ENCODE results near the gene NRXN3. TPM values are rescaled to one million over a fixed set of nuclear protein-coding genes. Genes with fewer than 3 reads are reported as not detected.
A peak's percentile ranks its signal among the peaks of the same experiment; 100 is the strongest.

NRXN3 gene
- total RNA-seq, 1 donor from 2014 or later, result under 0.01 TPM

DNA sequence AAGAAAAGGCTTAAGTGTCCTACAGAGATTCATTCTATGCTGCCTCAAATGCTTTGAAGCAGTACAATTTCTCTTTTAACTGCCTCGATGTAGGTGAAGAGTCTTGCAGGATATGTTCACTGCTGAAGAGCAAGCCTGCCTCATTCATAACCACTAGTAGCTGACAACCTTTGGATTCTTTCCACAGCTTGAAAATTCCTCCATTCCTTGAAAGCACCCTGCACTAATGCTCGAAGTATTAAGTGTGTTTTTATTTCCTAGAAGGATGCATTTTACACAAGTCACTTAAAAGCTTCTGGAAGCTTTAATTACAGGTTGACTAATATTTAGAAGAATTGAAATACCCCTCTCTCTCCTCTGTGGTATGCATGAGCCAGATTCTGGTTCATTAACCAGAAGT is 1611.7 kb downstream of the NRXN3 start:
- no peak for DNase-seq (ENCODE audit: low read depth in 2 of 2)

DNA sequence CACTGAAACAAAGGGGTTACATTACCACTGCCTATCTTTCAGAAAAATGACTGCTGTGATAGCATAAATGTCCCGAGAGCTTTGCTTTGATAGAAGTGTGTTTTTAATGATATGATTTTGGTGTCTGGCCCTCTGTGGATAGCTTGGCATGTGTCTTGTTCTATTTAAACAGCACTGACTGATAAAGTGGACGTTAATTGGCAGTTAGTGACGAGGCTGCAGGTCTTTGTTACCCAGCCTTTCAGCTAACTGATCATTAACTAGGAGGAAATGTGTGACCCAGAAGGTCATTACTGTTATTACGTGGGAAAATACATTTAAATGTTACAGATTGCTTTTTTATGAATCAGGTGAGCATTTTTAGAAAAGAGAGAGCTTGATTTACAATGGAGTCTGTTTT is 1612.9 kb downstream of the NRXN3 start:
- no peak for DNase-seq (ENCODE audit: low read depth in 2 of 2)

DNA sequence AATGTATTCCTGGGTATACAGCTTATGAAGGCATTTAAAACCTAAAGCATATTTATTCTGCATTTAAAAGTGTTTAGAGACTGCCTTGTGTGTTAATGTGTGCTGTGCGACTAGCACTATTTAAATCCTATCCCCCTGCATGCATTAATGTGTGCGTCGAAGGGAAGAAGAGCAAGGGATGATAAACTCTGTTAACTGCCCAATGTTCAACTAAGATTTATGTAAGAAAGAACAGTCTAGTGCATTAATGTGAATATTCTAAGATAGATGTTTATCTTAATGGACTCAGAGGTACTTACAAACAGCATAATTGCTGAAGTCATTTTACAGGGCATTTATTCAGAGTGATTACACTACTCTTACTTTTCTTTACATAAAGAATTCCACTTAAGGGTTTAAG is 1616.3 kb downstream of the NRXN3 start:
- no peak for DNase-seq (ENCODE audit: low read depth in 2 of 2)

DNA sequence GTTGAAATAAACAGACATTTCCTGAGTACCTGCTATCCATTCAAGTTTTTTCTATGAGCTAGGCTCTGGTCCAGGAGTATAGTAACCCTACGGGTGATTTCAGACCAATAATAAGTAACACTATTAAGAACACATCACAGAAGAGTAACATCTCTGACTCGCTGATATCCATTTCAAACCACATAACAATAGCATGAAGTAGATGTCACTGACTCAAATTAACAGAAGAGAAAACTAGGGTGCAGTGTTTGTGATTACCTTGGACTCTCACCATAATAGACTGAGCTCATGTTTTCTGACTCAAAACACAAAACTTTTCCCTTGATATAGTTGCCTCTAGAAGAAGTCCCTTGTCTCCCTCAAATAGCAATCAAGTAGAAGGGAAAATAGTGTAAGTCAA is 1618.2 kb downstream of the NRXN3 start:
- DNase-seq (ENCODE audit: low read depth in 2 of 2), result no peak

DNA sequence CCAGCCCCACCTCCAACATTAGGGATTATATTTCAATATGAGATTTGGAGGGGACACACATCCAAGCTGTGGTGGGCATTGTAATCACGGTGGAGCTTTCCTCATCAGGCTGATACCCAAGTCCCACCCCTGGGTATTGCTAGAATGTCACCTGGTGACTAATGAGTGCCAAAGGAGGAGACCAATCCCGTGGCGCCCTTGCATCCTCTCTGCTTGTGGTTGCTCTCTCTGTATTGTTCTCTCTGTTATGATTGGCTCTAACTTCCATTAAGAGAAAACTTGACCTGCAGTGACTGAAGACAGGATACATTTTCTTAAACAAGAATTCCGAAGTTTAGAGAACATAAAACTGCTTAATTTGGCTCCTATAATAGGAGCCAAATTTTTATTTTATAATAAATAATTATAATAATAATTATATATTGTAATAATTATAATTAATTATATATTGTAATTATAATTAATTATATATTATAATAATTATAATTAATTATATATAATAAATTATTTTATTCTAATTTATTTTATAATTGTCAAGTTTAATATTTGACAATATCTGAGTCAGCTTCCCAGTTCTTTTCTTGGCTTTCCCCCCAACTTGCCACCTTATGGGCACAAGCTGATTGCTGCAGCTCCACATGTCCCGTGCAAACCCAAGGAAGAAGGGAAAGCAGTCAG is 1621.0 kb downstream of the NRXN3 start:
- no peak for DNase-seq (ENCODE audit: low read depth in 2 of 2)

DNA sequence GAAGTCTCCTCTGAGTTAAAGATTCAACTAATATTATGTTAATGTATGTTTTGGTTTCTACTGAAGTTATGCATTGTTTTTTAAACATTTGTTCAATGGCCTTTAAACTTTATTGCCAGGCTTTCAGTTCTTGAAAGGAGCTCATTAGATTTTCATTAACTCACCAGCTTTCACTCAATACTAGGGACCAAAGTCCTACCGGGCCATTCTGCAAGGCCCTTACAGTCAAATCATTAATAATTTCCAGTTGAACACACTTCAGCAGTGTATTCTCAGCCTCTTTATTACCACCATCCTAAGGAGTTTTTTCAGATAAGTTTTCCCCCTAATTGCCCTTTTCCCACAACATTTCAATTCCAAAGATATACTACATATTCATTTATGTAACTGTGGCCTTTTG is 1631.9 kb downstream of the NRXN3 start:
- no peak for DNase-seq (ENCODE audit: low read depth in 2 of 2)

DNA sequence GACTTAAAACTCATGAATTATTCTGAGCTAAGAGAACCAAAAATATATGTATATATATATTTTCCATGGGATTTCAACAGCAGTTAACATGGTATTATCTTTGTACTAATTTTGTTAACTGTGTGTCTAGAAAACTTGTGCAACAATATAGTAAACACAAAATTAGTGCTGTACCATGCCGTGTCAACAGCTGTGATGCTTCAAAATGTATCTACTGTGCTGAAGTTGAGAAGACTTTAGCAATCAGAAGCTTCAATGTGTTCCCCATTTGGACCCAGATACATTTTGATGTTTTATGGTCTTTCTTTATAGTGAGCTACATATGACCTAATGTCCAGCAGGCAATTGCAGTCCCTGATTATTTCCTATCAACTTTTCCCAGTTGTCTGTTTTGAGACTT is 1635.5 kb downstream of the NRXN3 start:
- DNase-seq (ENCODE audit: low read depth in 2 of 2), result no peak

DNA sequence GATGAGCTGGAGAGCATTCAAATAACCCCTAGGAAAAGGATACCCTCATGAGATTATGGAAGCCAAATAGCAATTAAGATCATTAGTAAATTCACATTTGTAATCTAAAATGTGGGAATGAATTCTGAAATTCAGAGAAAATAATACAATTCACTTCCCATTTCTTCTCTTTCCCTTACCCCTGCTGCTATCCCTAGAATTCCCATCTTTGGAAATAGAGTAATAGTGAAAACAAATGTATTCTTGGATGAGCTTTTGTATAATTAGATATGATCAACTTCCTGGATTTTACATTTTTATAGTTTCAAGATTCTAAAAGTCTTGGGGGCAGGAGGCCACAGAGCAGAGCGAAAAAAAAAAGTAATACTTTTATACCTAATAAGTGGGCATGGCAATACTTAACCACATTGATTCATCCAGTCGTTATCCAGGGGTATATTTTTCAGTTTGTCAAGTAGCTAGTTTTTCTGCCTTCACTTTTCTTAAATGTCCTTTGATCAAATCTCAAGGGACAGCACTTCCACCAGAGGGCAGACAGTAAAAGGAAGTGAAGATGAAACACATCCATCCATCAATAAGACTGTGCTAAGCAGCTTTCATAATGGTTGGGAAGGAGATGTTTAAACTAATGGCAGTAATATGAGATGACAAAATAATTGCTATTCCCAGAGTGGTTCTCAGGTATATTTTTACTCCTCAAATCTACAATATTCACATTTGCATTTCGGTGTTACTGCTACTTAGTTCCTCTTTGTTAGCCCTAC is 1639.9 kb downstream of the NRXN3 start:
- DNase-seq (ENCODE audit: low read depth in 2 of 2), result no peak

DNA sequence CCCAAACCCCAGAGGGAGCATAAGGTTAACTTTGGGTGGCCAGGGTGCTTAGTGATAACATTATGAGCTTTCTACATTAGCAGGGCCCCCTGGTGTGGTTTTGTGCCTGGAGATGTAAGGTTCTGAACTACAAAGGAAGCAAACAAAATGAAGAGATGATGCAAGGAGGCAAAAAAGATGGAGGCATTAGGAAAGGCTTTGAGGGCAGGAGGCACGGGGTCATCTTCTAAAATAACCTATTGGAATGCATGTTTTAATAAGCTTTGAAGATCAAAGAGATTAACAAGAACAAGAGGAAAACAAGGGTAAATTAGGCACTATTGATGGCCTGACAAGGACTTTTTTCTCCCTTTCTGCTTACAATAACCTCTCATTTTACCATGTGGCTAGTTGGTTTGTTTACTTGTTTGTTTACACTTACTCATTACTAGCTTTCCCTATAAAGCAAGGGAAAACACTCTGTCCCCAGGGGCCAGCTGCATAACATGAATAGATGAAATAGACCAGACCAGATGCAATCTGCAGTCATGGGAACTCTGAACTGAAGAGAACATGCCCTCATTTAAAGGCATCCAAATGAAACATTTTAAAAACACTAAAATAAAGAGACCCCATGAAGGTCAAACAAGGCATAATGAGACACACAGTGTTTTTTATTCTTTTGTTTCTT is 1650.8 kb downstream of the NRXN3 start:
- no peak for DNase-seq (ENCODE audit: low read depth in 2 of 2)

DNA sequence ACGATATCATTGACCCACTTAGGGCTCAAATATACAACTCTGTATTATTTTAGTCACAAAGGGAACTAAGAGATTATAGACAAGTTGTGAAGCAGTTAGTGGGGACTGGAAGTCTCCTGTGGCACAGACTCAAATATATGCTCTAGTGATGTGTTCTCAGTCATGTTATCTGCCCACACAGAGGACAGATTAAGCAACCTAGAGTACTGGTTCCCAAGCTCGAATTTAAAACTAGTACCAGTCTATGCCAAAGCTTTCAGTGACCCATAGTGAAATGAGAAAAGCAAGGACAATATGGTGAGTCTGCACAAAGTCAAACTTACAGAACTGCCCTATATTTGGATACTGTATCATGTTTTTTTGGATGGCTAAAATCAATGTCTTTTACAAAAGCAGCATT is 1651.9 kb downstream of the NRXN3 start:
- DNase-seq (ENCODE audit: low read depth in 2 of 2), result no peak

DNA sequence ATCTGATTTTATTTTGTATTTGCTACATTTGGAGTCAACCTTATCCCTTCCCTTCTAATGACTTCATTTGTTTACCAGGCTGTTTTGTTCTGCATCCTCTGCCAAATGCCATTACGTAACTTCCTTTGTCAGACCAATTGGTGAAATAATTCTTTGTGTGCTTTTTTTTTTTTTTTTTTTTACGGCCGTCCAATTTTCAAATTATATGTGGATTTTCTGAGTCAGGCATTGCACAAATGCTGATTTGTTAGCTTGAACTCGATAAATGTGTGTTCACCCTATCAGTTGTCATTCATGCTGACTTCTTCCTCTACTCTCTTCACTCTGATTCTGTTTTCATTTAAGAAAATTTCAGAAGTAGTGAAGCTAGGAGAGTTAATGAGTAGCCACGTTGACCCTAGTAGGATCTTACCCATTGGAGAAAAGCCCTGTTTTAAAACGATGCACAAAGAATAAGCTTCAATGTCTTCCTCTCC is 1654.9 kb downstream of the NRXN3 start:
- peak in 1 of 2 donors; percentile 39 for DNase-seq (ENCODE audit: low read depth in 2 of 2)

DNA sequence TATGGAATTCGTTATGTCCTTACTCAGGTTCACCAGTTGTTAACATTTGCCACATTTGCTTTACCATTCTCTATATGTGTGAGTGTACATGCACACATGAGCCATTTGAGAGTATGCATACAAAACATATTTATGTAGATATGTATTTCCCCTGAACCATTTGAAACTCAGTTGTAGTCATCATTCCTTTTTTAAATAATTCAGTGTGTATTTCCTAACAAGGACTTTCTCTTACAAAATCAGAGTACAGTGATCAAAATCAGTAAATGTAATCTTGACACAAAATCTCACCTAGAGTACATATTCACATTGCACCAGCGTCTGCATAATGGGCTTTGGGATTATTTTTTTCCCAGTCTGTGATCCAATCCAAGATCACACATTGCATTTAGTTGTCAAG is 1656.2 kb downstream of the NRXN3 start:
- DNase-seq (ENCODE audit: low read depth in 2 of 2), result no peak

DNA sequence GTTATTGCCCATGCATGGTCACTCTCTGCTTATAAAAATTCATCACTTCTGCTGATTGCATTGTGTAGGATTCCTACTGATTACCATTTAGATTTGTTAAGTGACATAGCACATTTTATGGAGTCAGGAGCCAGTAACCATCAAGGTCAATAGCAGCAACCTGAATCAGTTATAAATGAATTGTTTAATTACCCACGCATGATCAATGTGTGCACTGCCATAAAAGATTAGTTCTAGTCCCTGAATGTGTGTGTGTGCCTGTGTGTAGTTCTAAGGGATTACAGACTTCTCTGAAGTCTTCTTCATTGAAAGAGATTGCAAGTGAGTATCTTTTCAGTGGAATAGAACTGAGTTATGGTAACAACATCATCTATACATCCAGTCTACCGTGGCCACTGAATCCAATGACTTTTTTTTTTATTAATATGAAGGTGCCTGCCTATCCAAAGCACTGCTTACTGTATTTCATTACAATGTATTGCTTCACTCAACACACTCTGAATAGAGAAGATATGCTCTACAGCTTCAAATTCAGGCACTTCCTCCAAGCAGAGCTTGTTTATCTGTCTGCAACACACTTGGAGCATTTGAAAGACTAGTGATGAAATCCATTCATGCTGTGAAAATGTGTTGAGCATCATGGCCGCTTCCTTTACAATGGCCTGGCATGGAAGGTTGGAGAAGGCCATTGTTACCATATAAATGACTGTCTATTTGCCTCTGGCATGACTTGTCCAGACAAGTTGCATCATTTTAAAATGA is 1659.4 kb downstream of the NRXN3 start:
- no peak for DNase-seq (ENCODE audit: low read depth in 2 of 2)

DNA sequence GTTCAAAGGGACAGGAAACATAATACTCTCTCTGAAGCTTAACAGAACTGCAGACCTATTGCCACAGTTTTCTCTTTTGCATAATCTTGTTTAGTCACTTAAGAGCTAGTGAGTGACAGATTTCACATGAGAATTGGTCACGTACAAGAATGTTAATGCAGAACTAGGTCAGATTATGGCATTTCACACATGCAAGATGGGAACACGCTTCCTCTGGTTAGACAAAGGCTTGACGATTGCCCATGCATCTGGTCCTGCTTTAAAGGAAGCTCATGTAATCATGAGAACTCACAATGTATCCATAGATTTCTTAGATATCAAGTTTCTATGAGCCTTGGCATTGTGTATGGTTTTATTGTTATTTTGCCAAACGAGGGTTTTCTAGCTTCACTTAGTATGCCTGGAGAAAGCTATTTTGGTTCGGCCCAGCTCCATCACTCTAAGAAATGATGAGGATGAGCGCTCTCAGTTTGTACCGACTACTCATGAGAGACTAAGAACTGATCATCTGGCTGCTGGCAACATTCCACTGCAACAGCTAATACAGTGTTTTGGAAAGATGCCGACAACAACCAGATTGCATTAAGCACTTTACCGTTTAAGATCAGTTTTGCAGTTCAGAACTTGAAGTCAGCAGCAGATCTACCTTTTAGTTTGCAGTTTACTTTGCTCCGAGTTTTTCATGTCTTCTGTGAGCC is 1661.2 kb downstream of the NRXN3 start:
- DNase-seq (ENCODE audit: low read depth in 2 of 2), result peak in 1 of 2 donors; percentile 44

DNA sequence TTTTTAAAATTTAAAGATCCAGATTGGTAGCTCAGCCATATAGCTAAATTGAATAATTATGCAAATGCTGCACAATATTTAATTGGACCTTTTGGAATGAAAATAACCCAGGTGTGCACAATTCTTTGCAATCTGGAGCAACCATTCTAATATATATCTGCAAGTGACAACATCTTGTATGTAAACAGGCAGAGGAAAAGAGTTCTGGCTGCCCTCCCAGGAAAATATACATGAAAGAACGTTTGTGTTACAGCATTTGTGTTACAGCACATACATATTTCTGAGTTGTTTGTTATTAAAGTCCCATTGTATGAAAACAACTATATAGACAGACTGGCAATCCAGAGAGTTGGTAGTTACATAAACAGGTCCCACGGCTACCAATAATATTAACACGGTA is 1663.6 kb downstream of the NRXN3 start:
- DNase-seq (ENCODE audit: low read depth in 2 of 2), result no peak

DNA sequence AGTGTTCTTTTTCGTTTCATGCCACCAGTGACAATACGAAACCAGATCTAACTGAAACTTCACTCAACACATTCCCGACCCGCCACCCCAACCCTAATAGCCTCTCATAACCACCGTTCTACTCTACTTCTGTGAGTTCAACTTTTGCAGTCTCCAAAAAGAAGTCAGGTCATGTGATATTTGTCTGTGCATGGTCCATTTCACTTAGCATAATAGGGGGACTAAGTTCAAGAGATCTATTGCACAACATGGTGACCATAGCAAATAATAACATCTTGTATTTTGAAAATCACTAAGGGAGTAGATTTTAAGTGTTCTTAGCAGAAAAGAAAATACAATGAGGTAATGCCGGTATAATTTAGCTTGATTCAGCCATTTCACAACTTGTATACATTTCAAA is 1664.7 kb downstream of the NRXN3 start:
- DNase-seq (ENCODE audit: low read depth in 2 of 2), result no peak

DNA sequence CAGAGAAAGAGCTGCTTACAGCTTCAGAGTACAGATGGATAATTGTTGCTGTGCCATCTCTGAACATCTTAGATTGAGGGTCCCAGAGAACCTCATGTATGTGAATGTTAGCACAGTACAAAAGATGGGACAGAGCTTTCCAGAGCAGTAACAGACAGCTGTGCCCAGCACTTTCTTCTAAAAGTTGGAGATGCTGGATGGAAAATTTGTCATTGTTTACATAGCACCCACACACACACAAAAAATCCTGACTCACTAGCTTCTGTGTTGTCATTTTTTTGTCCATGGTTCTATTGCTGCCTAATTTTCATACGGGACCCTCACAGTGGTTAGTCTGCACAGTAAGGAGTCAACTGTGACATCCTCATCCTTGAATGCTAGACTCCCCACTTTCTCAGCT is 1666.4 kb downstream of the NRXN3 start:
- DNase-seq (ENCODE audit: low read depth in 2 of 2), result no peak

DNA sequence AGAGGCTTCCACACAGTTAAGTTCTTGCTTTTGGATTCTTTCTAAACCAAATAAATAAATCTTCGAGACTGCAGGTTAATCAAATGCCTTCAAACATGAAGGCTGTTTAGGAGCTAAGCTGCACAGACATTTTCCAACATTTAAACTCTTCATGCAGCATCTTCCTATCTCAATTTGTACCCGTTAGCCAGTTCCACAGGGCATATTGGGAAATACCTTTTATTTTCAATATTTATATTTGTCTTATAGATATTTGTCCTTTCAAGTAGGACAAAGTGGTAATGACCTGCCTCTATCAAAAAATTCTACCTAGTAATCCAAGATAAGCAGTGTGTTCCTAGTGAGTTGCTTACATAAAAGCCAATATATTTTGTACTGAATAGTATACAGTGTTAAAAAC is 1667.5 kb downstream of the NRXN3 start:
- DNase-seq (ENCODE audit: low read depth in 2 of 2), result no peak

DNA sequence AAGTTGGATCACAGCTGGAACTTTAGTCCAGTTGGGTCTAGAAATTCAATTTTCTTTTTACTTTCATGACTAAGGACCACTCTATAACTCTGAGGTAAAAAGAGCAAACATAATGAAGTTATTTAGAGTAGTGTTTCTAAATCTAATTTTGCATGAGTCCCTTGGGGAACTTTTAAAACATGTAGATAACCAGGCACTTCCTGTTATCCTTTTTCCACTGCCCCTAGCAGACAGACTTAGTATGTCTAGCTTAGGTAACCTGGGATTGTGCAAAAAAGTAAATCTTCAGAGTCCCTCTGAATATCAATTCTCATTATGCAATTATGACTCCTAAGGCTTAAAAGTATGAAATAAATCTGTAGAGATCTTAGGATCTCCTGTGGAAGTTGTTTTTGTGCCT is 1669.9 kb downstream of the NRXN3 start:
- no peak for DNase-seq (ENCODE audit: low read depth in 2 of 2)

DNA sequence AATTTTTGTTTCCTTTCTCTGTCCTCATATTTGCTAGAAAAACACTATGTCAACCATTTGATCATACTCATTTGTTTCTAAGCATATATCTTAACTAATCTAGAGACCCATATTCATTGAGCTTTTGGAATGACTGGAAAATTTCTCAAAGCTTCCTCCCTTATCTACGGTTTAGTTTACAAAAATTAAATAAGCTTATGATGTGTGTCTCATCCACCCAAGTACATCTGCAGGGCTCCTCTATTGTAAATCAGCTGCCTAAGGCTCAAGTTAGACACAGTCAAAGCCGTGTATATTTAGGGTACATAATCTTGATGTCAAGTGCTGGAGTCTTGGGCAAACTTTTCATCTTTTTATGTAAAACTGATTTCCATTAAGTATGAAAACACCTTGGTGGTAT is 1670.7 kb downstream of the NRXN3 start:
- no peak for DNase-seq (ENCODE audit: low read depth in 2 of 2)

DNA sequence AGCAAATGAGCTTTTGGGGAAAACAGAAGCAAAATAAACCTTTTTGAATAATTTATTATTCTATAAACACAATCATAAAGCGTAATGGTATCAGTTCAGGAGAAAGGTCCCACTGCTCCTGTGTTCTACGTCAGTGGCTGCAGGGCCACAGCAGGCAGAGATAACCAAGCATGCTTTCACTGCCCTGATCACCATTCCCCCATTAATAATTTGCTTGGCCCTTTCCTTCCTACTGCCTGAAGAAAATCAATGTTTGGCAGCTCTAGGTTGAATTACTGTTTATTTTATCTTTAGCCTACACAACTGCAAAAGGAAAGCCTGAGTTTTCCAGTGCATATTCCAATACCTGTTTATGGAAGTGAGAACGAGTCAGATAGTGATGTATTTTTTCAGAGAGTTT is 1671.3 kb downstream of the NRXN3 start:
- no peak for DNase-seq (ENCODE audit: low read depth in 2 of 2)

All from dermis microvascular lymphatic vessel endothelial cell (primary cell).